HG03103 (cell line): ENCODE data around the gene XPO6.

ENCODE experiments used
- ATAC-seq: cut with Tn5 transposase; IDR thresholded peaks from one replicate; pipeline ENCODE4 v1.9.1; 2021; ENCODE audit warnings: low read depth; ENCODE audit not compliant: unreplicated experiment

Gene XPO6

GRCh38 chr16:28161626-28162025 lies 50.1 kb downstream of the XPO6 start:
- no peak for ATAC-seq

- ATAC-seq, result no peak
Measured at GRCh38 chr16:28158136-28158535, 53.6 kb downstream of the XPO6 start.

- no peak for ATAC-seq
Measured at GRCh38 chr16:28156056-28156680, 55.6 kb downstream of the XPO6 start.

GRCh38 chr16:28155293-28155692 lies 56.5 kb downstream of the XPO6 start:
- no peak for ATAC-seq

GRCh38 chr16:28151180-28151579 lies 60.6 kb downstream of the XPO6 start:
- no peak for ATAC-seq

- no peak for ATAC-seq
Measured at GRCh38 chr16:28149011-28149888, 62.5 kb downstream of the XPO6 start.

GRCh38 chr16:28146536-28146935 lies 65.2 kb downstream of the XPO6 start:
- no peak for ATAC-seq

GRCh38 chr16:28145796-28146195 lies 66.0 kb downstream of the XPO6 start:
- ATAC-seq, result no peak

GRCh38 chr16:28140788-28141618 lies 70.8 kb downstream of the XPO6 start:
- ATAC-seq, result peak; percentile 56

GRCh38 chr16:28139530-28139929 lies 72.2 kb downstream of the XPO6 start:
- ATAC-seq, result no peak

GRCh38 chr16:28136751-28137434 lies 74.9 kb downstream of the XPO6 start:
- no peak for ATAC-seq

GRCh38 chr16:28133666-28134065 lies 78.1 kb downstream of the XPO6 start:
- ATAC-seq, result no peak

GRCh38 chr16:28131743-28132393 lies 79.9 kb downstream of the XPO6 start:
- ATAC-seq, result no peak

GRCh38 chr16:28131181-28131580 lies 80.6 kb downstream of the XPO6 start:
- ATAC-seq, result no peak

GRCh38 chr16:28130099-28131088 lies 81.4 kb downstream of the XPO6 start:
- ATAC-seq, result no peak

GRCh38 chr16:28126684-28127620 lies 84.8 kb downstream of the XPO6 start:
- ATAC-seq, result no peak

- no peak for ATAC-seq
Measured at GRCh38 chr16:28125592-28125991, 86.2 kb downstream of the XPO6 start.

GRCh38 chr16:28121527-28121926 lies 90.2 kb downstream of the XPO6 start:
- ATAC-seq, result no peak
